Ectodermal cell (in vitro differentiated cells): ENCODE data around the gene CPT1A.
A peak's percentile ranks its signal among the peaks of the same experiment; 100 is the strongest.

Experiments
- H3K27ac ChIP-seq: 2 replicates; pipeline ENCODE4 v1.7.0; 2013; ENCODE audit warnings: mild to moderate bottlenecking, low read depth, low read length; ENCODE audit not compliant: insufficient read depth, poor library complexity, severe bottlenecking
- H3K27me3 ChIP-seq: 2 replicates; pipeline ENCODE4 v1.7.0; 2013; ENCODE audit warnings: mild to moderate bottlenecking, low read length; ENCODE audit not compliant: insufficient read depth, control insufficient read depth, poor library complexity, severe bottlenecking
- H3K36me3 ChIP-seq: one replicate; pipeline ENCODE4 v1.7.0; 2013; ENCODE audit warnings: low read length; ENCODE audit not compliant: control insufficient read depth, insufficient read depth
- H3K4me1 ChIP-seq: one replicate; pipeline ENCODE4 v1.7.0; 2013; ENCODE audit warnings: low read length; ENCODE audit not compliant: control insufficient read depth, insufficient read depth
- H3K4me3 ChIP-seq: 2 replicates; pipeline ENCODE4 v1.7.0; 2013; ENCODE audit warnings: low read depth, low read length, control low read depth; ENCODE audit not compliant: insufficient read depth
- H3K9me3 ChIP-seq: 2 replicates; pipeline ENCODE4 v1.7.0; 2013; ENCODE audit warnings: mild to moderate bottlenecking, low read length, moderate library complexity; ENCODE audit not compliant: control insufficient read depth
- WGBS, 2 experiments: methylation state at CpG; one replicate each; pipeline ENCODE4 v1.1.7; 2013; ENCODE audit warnings: missing lambda C conversion rate in 2 of 2; 5-methylcytosine and 5-hydroxymethylcytosine counted together

CPT1A gene

DNA sequence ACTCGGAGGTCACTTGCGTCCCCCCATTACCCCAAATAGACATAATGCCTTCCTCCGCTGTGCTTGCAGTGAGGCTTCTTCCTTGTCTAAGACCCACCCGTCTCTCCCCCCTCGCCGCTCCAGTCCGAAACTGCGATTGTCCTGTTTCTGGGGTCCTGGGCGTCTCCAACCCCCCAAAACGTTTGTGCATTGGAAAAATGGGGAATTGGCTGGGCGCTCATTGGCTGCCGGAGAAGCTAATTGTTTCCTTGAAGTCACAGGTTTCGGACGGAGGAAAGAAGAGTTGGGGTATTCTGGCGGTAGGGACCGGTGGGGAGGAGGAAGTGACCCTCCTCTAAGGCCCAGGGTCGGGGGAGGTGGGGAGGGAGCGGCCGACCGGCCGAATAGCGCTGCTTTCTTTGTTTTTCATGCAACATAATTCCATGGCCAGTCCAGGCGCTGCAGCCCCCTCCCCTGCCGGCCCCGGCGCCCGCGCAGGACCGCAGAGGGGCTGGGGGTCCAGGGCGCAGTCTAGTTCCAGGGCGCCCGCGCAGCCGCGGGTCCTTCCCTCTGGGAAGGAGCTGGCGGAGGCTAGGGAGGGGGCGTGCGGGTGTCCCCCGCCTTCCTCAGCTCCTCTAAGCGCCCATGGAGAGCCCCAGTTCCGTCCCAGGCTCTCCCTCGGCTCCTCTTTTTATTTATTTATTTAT is 12.7 kb upstream of the CPT1A start:
- H3K36me3 ChIP-seq: no peaks in the 10 kb centered on the region
- peaks cover 6% of the 10 kb centered on the region for H3K4me1 ChIP-seq
- peak overlapping the region; percentile 34 for H3K4me3 ChIP-seq
- 18 to 22% methylated on average over 39 to 42 of the region's 42 CpGs for WGBS, 2 experiments
- H3K9me3 ChIP-seq: no peaks in the 10 kb centered on the region
- no peak overlapping the region for H3K27ac ChIP-seq
- H3K27me3 ChIP-seq: peaks cover 40% of the 10 kb centered on the region

DNA sequence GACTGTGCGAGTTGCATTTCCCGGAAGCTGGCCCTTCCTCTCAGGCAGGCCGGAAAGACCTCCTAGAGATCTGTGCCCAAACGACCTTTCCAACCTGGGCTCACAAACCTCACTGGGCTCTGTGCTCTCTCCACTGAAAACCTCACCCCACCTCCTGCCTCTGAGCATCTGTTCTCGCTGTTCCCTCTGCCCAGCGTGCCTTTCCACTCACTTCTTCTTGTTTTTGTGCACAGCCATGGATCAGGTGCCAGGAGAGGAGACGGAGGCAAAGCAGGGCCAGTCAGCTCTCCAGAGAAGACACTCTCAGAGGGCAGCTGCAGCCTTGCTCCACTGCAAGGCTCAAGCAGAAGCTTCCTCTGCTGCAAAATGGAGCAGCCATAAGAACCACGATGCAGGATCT is 10.9 kb upstream of the CPT1A start:
- Histone ChIP-seq H3K27me3 (peaks cover 41% of the 10 kb centered on the region), H3K36me3 (no peaks in the 10 kb centered on the region), H3K4me1 (peaks cover 6% of the 10 kb centered on the region), H3K4me3 (no peak overlapping the region), H3K27ac (no peak overlapping the region), H3K9me3 (no peaks in the 10 kb centered on the region)
- WGBS, 2 experiments: 82 to 84% methylated on average over 8 of the region's 8 CpGs

DNA sequence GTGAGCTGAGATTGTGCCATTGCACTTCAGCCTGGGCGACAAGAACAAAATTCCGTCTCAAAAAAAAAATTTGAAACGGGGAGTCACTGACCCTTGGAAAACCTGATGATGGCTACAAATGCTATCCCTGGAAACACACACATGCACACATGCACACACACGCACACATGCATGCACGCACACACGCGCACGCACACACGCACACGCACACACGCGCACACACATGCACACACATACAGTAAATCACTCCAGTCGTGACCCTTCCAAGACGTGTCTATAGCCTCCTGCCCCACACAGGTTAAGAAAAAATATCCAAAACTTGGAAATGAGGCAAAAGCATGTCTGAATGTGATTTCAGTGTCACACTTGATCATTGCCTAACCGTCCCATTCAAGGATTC is 6.7 kb upstream of the CPT1A start:
- no peak overlapping the region for H3K27ac ChIP-seq
- 83 to 84% methylated on average over 15 of the region's 15 CpGs for WGBS, 2 experiments
- no peaks in the 10 kb centered on the region for H3K9me3 ChIP-seq
- H3K27me3 ChIP-seq: peaks cover 55% of the 10 kb centered on the region
- no peaks in the 10 kb centered on the region for H3K36me3 ChIP-seq
- H3K4me3 ChIP-seq: no peak overlapping the region
- H3K4me1 ChIP-seq: peaks cover 3% of the 10 kb centered on the region

DNA sequence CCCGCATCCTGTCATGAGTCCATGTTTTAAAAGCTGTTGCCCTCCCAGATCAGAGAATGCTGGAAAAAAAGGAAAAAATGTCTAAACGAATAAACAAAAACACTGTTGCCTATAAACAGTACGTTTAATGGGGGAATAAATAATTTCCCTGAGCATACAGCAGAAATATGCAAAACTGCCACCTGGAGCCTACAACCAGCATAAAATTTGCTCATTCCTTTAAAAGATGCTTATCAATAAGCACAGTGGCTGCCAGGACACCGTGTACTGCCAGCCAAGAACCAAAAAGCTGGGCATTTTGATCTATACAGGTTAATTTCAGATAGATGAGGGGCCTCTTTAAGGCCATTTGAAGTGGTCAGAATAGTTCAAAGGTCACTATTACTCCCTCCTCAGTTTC is 5.7 kb upstream of the CPT1A start:
- Histone ChIP-seq H3K9me3 (no peaks in the 10 kb centered on the region), H3K27ac (no peak overlapping the region), H3K36me3 (no peaks in the 10 kb centered on the region), H3K27me3 (peaks cover 56% of the 10 kb centered on the region), H3K4me1 (peaks cover 10% of the 10 kb centered on the region), H3K4me3 (no peak overlapping the region)
- 85 to 90% methylated on average over 4 of the region's 4 CpGs for WGBS, 2 experiments

DNA sequence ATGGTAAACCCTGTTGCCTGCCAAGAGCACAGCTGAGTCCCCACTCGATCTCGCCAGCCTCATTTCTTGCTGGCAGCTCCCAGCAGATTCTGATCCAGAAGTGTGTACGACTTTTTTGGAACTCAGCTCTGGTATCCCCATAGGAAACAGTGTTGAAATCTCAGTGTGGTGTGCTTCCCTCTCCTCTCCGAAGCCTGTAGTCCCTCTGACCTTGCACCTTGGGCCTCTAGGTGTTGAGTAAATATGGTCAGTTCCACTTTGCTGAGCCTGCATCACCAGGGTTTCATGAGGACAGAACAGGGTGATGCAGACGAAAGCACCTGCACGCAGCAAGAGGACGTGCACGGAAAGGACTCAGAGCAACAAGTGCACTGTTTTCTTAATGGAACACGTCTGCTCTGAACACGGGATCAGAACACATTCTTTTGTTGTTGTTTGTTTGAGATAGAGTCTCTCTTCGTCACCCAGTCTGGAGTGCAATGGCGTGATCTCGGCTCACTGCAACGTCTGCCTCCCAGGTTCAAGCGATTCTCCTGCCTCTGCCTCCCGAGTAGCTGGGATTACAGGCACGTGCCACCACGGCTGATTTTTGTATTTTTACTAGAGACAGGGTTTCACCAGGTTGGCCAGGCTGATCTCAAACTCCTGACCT is 3.8 kb upstream of the CPT1A start:
- Histone ChIP-seq H3K9me3 (no peaks in the 10 kb centered on the region), H3K27ac (no peak overlapping the region), H3K27me3 (peaks cover 72% of the 10 kb centered on the region), H3K36me3 (no peaks in the 10 kb centered on the region), H3K4me3 (no peak overlapping the region), H3K4me1 (peaks cover 19% of the 10 kb centered on the region)
- 86 to 88% methylated on average over 18 of the region's 18 CpGs for WGBS, 2 experiments

DNA sequence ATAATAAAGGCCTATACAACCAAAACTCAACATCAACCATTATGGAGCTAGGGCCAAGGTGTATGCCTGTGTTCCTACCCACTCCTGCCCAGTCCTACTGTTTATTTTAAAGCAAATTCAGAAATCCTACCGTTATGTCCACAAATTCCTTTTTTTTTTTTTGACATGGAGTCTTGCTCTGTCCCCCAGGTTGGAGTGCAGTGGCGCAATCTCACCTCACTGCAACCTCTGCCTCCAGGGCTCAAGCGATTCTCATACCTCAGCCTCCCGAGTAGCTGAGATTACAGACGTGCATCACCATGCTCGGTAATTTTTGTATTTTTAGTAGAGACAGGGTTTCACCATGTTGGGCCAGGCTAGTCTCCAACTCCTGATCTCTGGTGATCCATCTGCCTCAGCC is 3.1 kb upstream of the CPT1A start:
- Histone ChIP-seq H3K4me3 (no peak overlapping the region), H3K4me1 (peaks cover 25% of the 10 kb centered on the region), H3K27ac (no peak overlapping the region), H3K27me3 (peaks cover 78% of the 10 kb centered on the region), H3K9me3 (no peaks in the 10 kb centered on the region), H3K36me3 (no peaks in the 10 kb centered on the region)
- 84 to 92% methylated on average over 6 of the region's 6 CpGs for WGBS, 2 experiments

DNA sequence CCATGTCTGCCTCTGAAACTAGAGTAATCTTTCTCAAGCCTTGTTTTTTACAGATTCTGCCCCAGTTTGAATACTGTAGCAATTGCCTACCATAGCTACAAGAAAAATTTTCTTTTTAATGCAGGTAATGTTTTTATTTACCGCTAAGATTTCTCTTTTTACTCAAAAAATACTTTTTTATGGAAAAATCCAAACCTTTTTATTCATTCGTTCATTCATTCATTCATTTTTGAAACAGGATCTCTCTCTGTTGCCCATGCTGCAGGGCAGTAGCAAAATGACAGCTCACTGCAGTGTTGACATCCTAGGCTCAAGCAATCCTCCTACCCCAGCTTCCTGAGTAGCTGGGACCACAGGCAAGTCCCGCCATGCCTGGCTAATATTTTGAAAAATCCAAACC is 2.7 kb upstream of the CPT1A start:
- Histone ChIP-seq H3K4me1 (peaks cover 28% of the 10 kb centered on the region), H3K9me3 (no peaks in the 10 kb centered on the region), H3K27me3 (peaks cover 83% of the 10 kb centered on the region), H3K36me3 (no peaks in the 10 kb centered on the region), H3K27ac (no peak overlapping the region), H3K4me3 (no peak overlapping the region)
- WGBS, 2 experiments: 73% methylated on average over 3 of the region's 3 CpGs

DNA sequence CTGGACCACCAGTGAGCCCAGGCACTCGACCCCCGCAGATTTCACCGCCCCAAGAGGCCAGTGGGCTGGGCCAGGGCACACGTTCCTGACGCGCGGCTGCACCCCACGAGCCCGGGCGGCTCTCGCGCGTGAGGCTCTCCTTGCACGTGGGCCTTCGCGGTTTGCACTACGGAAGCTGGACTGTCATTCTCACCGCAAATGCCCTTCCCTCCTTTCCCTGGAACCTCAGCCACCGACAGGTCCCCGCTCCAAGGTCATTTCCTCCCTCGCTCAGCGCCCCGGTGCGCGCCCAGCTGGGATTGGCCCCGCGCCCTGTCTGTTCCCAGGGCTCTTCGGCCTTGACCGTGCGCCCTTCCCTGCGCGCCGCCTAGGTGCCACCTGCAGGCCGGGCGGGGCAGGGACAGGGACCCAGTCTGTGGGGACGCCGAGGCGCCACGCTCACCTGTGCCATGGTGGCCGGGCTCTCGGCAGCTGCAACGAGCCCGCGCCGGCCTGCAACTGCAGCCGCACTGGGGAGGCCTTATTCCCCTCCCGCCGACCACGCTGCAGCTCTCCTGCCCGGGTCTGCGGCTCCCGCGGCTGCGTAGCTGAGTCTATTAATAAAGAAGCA is 2.1 kb upstream of the CPT1A start:
- no peak overlapping the region for H3K27ac ChIP-seq
- no peak overlapping the region for H3K4me3 ChIP-seq
- peaks cover 84% of the 10 kb centered on the region for H3K27me3 ChIP-seq
- H3K9me3 ChIP-seq: no peaks in the 10 kb centered on the region
- WGBS, 2 experiments: 2% methylated on average over 54 of the region's 54 CpGs
- peaks cover 29% of the 10 kb centered on the region for H3K4me1 ChIP-seq
- H3K36me3 ChIP-seq: no peaks in the 10 kb centered on the region

DNA sequence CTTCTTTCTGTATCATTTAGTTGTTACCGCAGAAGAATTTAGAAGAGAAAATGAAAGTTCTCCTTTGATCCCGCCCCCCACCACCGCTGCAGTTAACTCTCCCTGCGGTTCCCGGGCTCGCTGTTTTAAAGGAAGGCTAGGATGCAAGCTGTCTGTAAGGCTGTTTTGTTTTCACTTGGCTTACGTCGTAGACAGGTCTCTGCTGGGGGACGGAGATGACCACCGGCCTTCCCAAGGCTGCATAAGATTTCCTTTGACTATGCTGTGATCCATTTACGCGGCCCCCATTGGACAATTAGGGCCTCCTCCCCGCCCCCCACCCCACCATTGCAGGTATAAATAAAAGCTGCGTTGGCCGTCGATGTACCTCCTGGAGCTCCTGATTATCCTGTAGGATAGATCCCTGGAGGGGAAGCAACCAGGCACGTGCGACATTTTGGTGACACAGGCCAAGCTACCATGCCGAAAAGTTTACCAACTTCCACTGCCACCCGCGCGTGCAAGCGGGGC is 1.4 kb upstream of the CPT1A start:
- Histone ChIP-seq H3K4me1 (peaks cover 34% of the 10 kb centered on the region), H3K36me3 (no peaks in the 10 kb centered on the region), H3K27ac (no peak overlapping the region), H3K4me3 (no peak overlapping the region), H3K9me3 (no peaks in the 10 kb centered on the region), H3K27me3 (peaks cover 84% of the 10 kb centered on the region)
- 5 to 7% methylated on average over 22 to 23 of the region's 23 CpGs for WGBS, 2 experiments

DNA sequence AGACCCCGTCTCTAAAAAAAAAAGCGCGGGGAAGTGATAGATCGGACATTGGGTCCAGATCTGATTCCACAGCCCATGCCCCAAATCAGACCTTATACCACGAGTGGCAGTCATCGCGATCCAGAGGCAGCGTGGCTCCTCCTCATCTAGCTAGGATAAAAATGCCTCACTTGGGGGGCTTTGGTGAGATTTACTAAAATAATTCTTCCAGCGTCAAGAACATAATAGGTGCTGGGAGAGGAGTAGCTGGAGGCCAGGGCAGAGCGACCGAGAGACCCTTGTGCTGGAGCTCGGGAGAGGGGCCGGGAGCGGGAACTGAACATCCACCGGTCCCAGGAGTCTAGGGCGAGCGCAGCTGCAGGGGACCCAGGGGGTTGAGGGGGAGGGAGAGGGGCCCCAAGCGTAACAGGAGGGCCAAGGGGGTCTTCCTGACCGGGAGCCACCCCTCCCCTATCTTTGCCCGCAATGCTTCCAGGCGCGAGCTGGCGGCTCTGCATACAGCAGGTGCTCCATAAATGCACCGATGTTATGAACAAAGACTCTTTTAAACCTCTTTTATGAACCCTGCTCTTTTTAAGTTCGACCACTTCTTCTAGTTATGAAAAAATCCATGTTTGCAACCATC is 823 bp upstream of the CPT1A start:
- no peaks in the 10 kb centered on the region for H3K36me3 ChIP-seq
- peaks cover 83% of the 10 kb centered on the region for H3K27me3 ChIP-seq
- H3K4me1 ChIP-seq: peaks cover 34% of the 10 kb centered on the region
- no peaks in the 10 kb centered on the region for H3K9me3 ChIP-seq
- WGBS, 2 experiments: 44 to 45% methylated on average over 25 of the region's 25 CpGs
- H3K27ac ChIP-seq: no peak overlapping the region
- no peak overlapping the region for H3K4me3 ChIP-seq
